AG09309 (cell line): ENCODE measurements around the gene AKR1D1.
"Not testable (repeated sequence)": the region's sequence is repeated elsewhere in the genome, so short reads cannot be mapped to it uniquely, and the experiment has no call there.

Experiments used
- DNase-seq: peaks from one replicate; pipeline ENCODE4 v3.0.0-alpha.2; 2010; ENCODE audit warnings: low read depth
- H3K4me3 ChIP-seq: 2 replicates; pipeline ENCODE4 v1.5.1; 2011; ENCODE audit warnings: mild to moderate bottlenecking, low read depth, low read length, moderate library complexity; ENCODE audit not compliant: control insufficient read depth
- CTCF ChIP-seq: IDR thresholded peaks from 2 replicates; pipeline ENCODE4 v1.5.1; 2011; ENCODE audit warnings: mild to moderate bottlenecking, low read depth, low read length, inconsistent platforms; ENCODE audit not compliant: insufficient read depth, control insufficient read depth; ENCODE audit errors: missing control alignments

AKR1D1 gene

GRCh38 chr7:138127996-138128395, 51.7 kb downstream of the AKR1D1 start:
- H3K4me3 ChIP-seq: no peak overlapping the region
- no peak for TF ChIP-seq CTCF
- DNase-seq: no peak

- DNase-seq: no peak
- TF ChIP-seq CTCF: no peak
- no peak overlapping the region for H3K4me3 ChIP-seq
These were observed 53.4 kb downstream of the AKR1D1 start for GRCh38 chr7:138129551-138130165.

- no peak for DNase-seq
- TF ChIP-seq CTCF: no peak
These were observed 61.3 kb downstream of the AKR1D1 start for GRCh38 chr7:138137423-138138171.

GRCh38 chr7:138138244-138138643, 62.0 kb downstream of the AKR1D1 start:
- H3K4me3 ChIP-seq: no peak overlapping the region
- no peak for TF ChIP-seq CTCF
- DNase-seq: no peak

More at GRCh38 chr7:138137423-138138171, 61.3 kb downstream of the AKR1D1 start:
- no peak overlapping the region for H3K4me3 ChIP-seq

GRCh38 chr7:138142583-138143201, 66.4 kb downstream of the AKR1D1 start:
- no peak overlapping the region for H3K4me3 ChIP-seq
- TF ChIP-seq CTCF: no peak
- DNase-seq: no peak

- TF ChIP-seq CTCF: no peak
- no peak for DNase-seq
- H3K4me3 ChIP-seq: no peak overlapping the region
These were observed 68.7 kb downstream of the AKR1D1 start for GRCh38 chr7:138144958-138145357.

GRCh38 chr7:138146221-138146620, 70.0 kb downstream of the AKR1D1 start:
- not testable (repeated sequence) for H3K4me3 ChIP-seq, DNase-seq

GRCh38 chr7:138146757-138147734, 70.8 kb downstream of the AKR1D1 start:
- H3K4me3 ChIP-seq, DNase-seq: not testable (repeated sequence)
